Stimulated activated naive CD8-positive, alpha-beta T cell treated with anti-CD3 and anti-CD28 coated beads, Interleukin-15, Interleukin-2, amounts not matched to agents 100 ng/mL and 50 ng/mL, for 24 hours (primary cell): ENCODE data around the gene ATG9B.

ENCODE experiments used
- H3K27ac Mint-ChIP-seq: one replicate; pipeline ENCODE4 v1.8.0; 2021; ENCODE audit warnings: mild to moderate bottlenecking, mixed read lengths
- H3K27me3 Mint-ChIP-seq: one replicate; pipeline ENCODE4 v1.8.0; 2021; ENCODE audit warnings: mixed read lengths
- H3K36me3 Mint-ChIP-seq: one replicate; pipeline ENCODE4 v1.8.0; 2021; ENCODE audit warnings: low read depth, mixed read lengths
- H3K4me1 Mint-ChIP-seq: one replicate; pipeline ENCODE4 v1.8.0; 2021; ENCODE audit warnings: low read depth, mixed read lengths
- H3K4me3 Mint-ChIP-seq: one replicate; pipeline ENCODE4 v1.8.0; 2021; ENCODE audit warnings: mild to moderate bottlenecking, mixed read lengths
- H3K9me3 Mint-ChIP-seq: one replicate; pipeline ENCODE4 v1.8.0; 2021; ENCODE audit warnings: mixed read lengths

Gene ATG9B

GRCh38 chr7:151062111-151062398 lies 37.8 kb upstream of the ATG9B start:
- Mint-ChIP-seq H3K36me3 (peaks cover 8% of the 10 kb centered on the region), H3K9me3 (no peaks in the 10 kb centered on the region), H3K4me1 (peaks cover 29% of the 10 kb centered on the region), H3K27ac (no peak overlapping the region), H3K4me3 (no peak overlapping the region), H3K27me3 (no peaks in the 10 kb centered on the region)

- Mint-ChIP-seq H3K4me3 (peak overlapping the region; percentile 93), H3K4me1 (peaks cover 34% of the 10 kb centered on the region), H3K36me3 (peaks cover 5% of the 10 kb centered on the region), H3K27me3 (no peaks in the 10 kb centered on the region), H3K9me3 (no peaks in the 10 kb centered on the region), H3K27ac (peak overlapping the region; percentile 61)
These were observed 37.2 kb upstream of the ATG9B start for GRCh38 chr7:151061213-151062110.

- Mint-ChIP-seq H3K36me3 (peaks cover 5% of the 10 kb centered on the region), H3K4me1 (peaks cover 34% of the 10 kb centered on the region), H3K27ac (peak overlapping the region; percentile 31), H3K4me3 (peak overlapping the region; percentile 93), H3K9me3 (no peaks in the 10 kb centered on the region), H3K27me3 (no peaks in the 10 kb centered on the region)
These were observed 36.3 kb upstream of the ATG9B start for GRCh38 chr7:151060416-151061212.

GRCh38 chr7:151060113-151060415 lies 35.8 kb upstream of the ATG9B start:
- Mint-ChIP-seq H3K9me3 (no peaks in the 10 kb centered on the region), H3K36me3 (no peaks in the 10 kb centered on the region), H3K27ac (peak overlapping the region; percentile 31), H3K4me1 (peaks cover 34% of the 10 kb centered on the region), H3K27me3 (no peaks in the 10 kb centered on the region), H3K4me3 (peak overlapping the region; percentile 93)

GRCh38 chr7:151059367-151060112 lies 35.2 kb upstream of the ATG9B start, which contains the start of gene SLC4A2:
TSS of gene SLC4A2 (plus strand) at chr7:151059589. CDS start at chr7:151061988, 2,399 bp downstream.
- Mint-ChIP-seq H3K36me3 (no peaks in the 10 kb centered on the region), H3K9me3 (no peaks in the 10 kb centered on the region), H3K27ac (peak within 1 kb of the TSS; percentile 91), H3K4me1 (peaks cover 34% of the 10 kb centered on the region), H3K27me3 (no peaks in the 10 kb centered on the region), H3K4me3 (peak within 1 kb of the TSS; percentile 93)

- H3K27me3 Mint-ChIP-seq, result no peaks in the 10 kb centered on the region
- H3K9me3 Mint-ChIP-seq, result no peaks in the 10 kb centered on the region
- peaks cover 34% of the 10 kb centered on the region for H3K4me1 Mint-ChIP-seq
- H3K4me3 Mint-ChIP-seq, result peak overlapping the region; percentile 93
- peak overlapping the region; percentile 91 for H3K27ac Mint-ChIP-seq
- no peaks in the 10 kb centered on the region for H3K36me3 Mint-ChIP-seq
These were observed 34.6 kb upstream of the ATG9B start for GRCh38 chr7:151058781-151059366.

GRCh38 chr7:151057989-151058780 lies 33.9 kb upstream of the ATG9B start:
- H3K27ac Mint-ChIP-seq, result peak overlapping the region; percentile 91
- no peaks in the 10 kb centered on the region for H3K9me3 Mint-ChIP-seq
- no peaks in the 10 kb centered on the region for H3K27me3 Mint-ChIP-seq
- H3K4me1 Mint-ChIP-seq, result peaks cover 34% of the 10 kb centered on the region
- H3K4me3 Mint-ChIP-seq, result peak overlapping the region; percentile 93
- H3K36me3 Mint-ChIP-seq, result no peaks in the 10 kb centered on the region

- H3K27me3 Mint-ChIP-seq, result no peaks in the 10 kb centered on the region
- H3K4me1 Mint-ChIP-seq, result peaks cover 34% of the 10 kb centered on the region
- H3K9me3 Mint-ChIP-seq, result no peaks in the 10 kb centered on the region
- no peaks in the 10 kb centered on the region for H3K36me3 Mint-ChIP-seq
- H3K4me3 Mint-ChIP-seq, result peak within 1 kb of the TSS; percentile 93
- peak within 1 kb of the TSS; percentile 91 for H3K27ac Mint-ChIP-seq
These were observed 33.3 kb upstream of the ATG9B start, which contains the start of gene CDK5 for GRCh38 chr7:151057506-151057988. TSS of gene CDK5 (minus strand) at chr7:151057897. CDS start at chr7:151057848, 49 bp downstream.

- peak overlapping the region; percentile 93 for H3K4me3 Mint-ChIP-seq
- H3K27me3 Mint-ChIP-seq, result no peaks in the 10 kb centered on the region
- no peaks in the 10 kb centered on the region for H3K36me3 Mint-ChIP-seq
- peak overlapping the region; percentile 16 for H3K27ac Mint-ChIP-seq
- H3K9me3 Mint-ChIP-seq, result no peaks in the 10 kb centered on the region
- H3K4me1 Mint-ChIP-seq, result peaks cover 34% of the 10 kb centered on the region
These were observed 32.6 kb upstream of the ATG9B start for GRCh38 chr7:151056666-151057505.

- H3K36me3 Mint-ChIP-seq, result no peaks in the 10 kb centered on the region
- no peaks in the 10 kb centered on the region for H3K9me3 Mint-ChIP-seq
- H3K4me1 Mint-ChIP-seq, result peaks cover 30% of the 10 kb centered on the region
- peak overlapping the region; percentile 93 for H3K4me3 Mint-ChIP-seq
- H3K27ac Mint-ChIP-seq, result no peak overlapping the region
- no peaks in the 10 kb centered on the region for H3K27me3 Mint-ChIP-seq
These were observed 32.0 kb upstream of the ATG9B start for GRCh38 chr7:151056283-151056665.

GRCh38 chr7:151053751-151054150 lies 29.5 kb upstream of the ATG9B start:
- Mint-ChIP-seq H3K27ac (no peak overlapping the region), H3K27me3 (no peaks in the 10 kb centered on the region), H3K4me1 (peaks cover 19% of the 10 kb centered on the region), H3K4me3 (no peak overlapping the region), H3K36me3 (no peaks in the 10 kb centered on the region), H3K9me3 (no peaks in the 10 kb centered on the region)

- Mint-ChIP-seq H3K27me3 (no peaks in the 10 kb centered on the region), H3K36me3 (no peaks in the 10 kb centered on the region), H3K27ac (no peak overlapping the region), H3K9me3 (no peaks in the 10 kb centered on the region), H3K4me3 (no peak overlapping the region), H3K4me1 (peaks cover 13% of the 10 kb centered on the region)
These were observed 28.8 kb upstream of the ATG9B start for GRCh38 chr7:151053096-151053495.

GRCh38 chr7:151051108-151051507 lies 26.8 kb upstream of the ATG9B start:
- no peaks in the 10 kb centered on the region for H3K27me3 Mint-ChIP-seq
- H3K9me3 Mint-ChIP-seq, result no peaks in the 10 kb centered on the region
- H3K4me3 Mint-ChIP-seq, result no peak overlapping the region
- H3K4me1 Mint-ChIP-seq, result no peaks in the 10 kb centered on the region
- H3K36me3 Mint-ChIP-seq, result no peaks in the 10 kb centered on the region
- no peak overlapping the region for H3K27ac Mint-ChIP-seq
